Panc1 (cell line): ENCODE measurements around the gene CHST11. TPM values are rescaled to one million over a fixed set of nuclear protein-coding genes. Genes with fewer than 3 reads are reported as not detected.

ENCODE experiments used
- ATAC-seq: fragments of 200-7000 bp; cut with Tn5 transposase; 2 replicates; pipeline ENCODE4 v1.9.1; 2020; ENCODE audit warnings: mild to moderate bottlenecking, moderate library complexity
- BruUV-seq: library from RNA; stranded (reverse); fragments of 400-500 nt; replicated peaks from 2 replicates; lab custom pipeline; 2021; lab: Mats Ljungman, UMichigan
- CTCF ChIA-PET: fragments of 300-600 bp; sonication (Branson Sonifier 250); formaldehyde crosslinking; loops from one replicate; lab custom pipeline; 2022; ENCODE audit warnings: antibody characterized with exemption; lab: Charles Lee
- POLR2A ChIA-PET: fragments of 300-600 bp; sonication (Branson Sonifier 250); formaldehyde crosslinking; loops from one replicate; lab custom pipeline; 2022; ENCODE audit warnings: antibody characterized with exemption; lab: Charles Lee
- DNase-seq: peaks from one replicate; pipeline ENCODE4 v3.0.0-alpha.2; 2010; ENCODE audit warnings: low read depth, low spot score
- H3K27ac ChIP-seq: 2 replicates; pipeline ENCODE4 v1.5.1; 2011; ENCODE audit warnings: mild to moderate bottlenecking, low read length, inconsistent platforms
- H3K27me3 ChIP-seq: fragments of 200-500 bp; sonication (Bioruptor generic); 2 replicates; pipeline ENCODE4 v1.6.0; 2014; ENCODE audit warnings: low read length, inconsistent platforms; ENCODE audit not compliant: control insufficient read depth, insufficient read depth
- H3K36me3 ChIP-seq: fragments of 200-500 bp; sonication (Bioruptor generic); 2 replicates; pipeline ENCODE4 v1.5.1; 2014; ENCODE audit warnings: inconsistent platforms, mild to moderate bottlenecking, low read length, moderate library complexity; ENCODE audit not compliant: control insufficient read depth, insufficient read depth
- H3K4me1 ChIP-seq: 2 replicates; pipeline ENCODE4 v1.5.1; 2011; ENCODE audit warnings: inconsistent platforms, mild to moderate bottlenecking, low read length, moderate library complexity; ENCODE audit not compliant: control insufficient read depth, insufficient read depth
- H3K4me3 ChIP-seq, 2 experiments: 2 replicates each; pipeline ENCODE4 v1.5.1; 2011 to 2012; ENCODE audit warnings: low read depth in 2 of 2, low read length in 2 of 2, mild to moderate bottlenecking in 2 of 2, inconsistent platforms in 1 of 2, moderate library complexity in 1 of 2
- H3K9me3 ChIP-seq: fragments of 200-500 bp; sonication (Bioruptor generic); 2 replicates; pipeline ENCODE4 v1.5.1; 2014; ENCODE audit warnings: low read depth, mild to moderate bottlenecking, inconsistent platforms, low read length, moderate library complexity; ENCODE audit not compliant: control insufficient read depth, insufficient read depth
- CTCF ChIP-seq: fragments of 450-650 bp; IDR thresholded peaks from 2 replicates; pipeline ENCODE4 v1.5.1; 2017; ENCODE audit warnings: mild to moderate bottlenecking
- POLR2AphosphoS5 ChIP-seq: IDR thresholded peaks from 2 replicates; pipeline ENCODE4 v1.6.1; 2012; ENCODE audit warnings: mild to moderate bottlenecking, low read depth, low read length, moderate library complexity
- REST ChIP-seq, 2 experiments: IDR thresholded peaks; 2 replicates each; pipeline ENCODE4 v1.6.1; 2011 to 2012; ENCODE audit warnings: low read depth in 2 of 2, control low read depth in 1 of 2, low read length in 1 of 2, mild to moderate bottlenecking in 1 of 2, moderate library complexity in 1 of 2; ENCODE audit not compliant: insufficient read depth in 1 of 2
- SIN3A ChIP-seq: IDR thresholded peaks from 2 replicates; pipeline ENCODE4 v1.6.1; 2012; ENCODE audit warnings: low read depth, mild to moderate bottlenecking, low read length, moderate library complexity, borderline replicate concordance; ENCODE audit not compliant: insufficient read depth
- TCF7L2 ChIP-seq: IDR thresholded peaks from 2 replicates; pipeline ENCODE4 v1.6.1; 2011; ENCODE audit warnings: mild to moderate bottlenecking, low read depth, low read length, inconsistent platforms
- in situ Hi-C: cut with HindIII; loops from 2 replicates; pipeline ENCODE4 v1.10.0; 2016; ENCODE audit warnings: low sequenced_read_pairs, low pct_unique_long_range_greater_than_20kb
- intact Hi-C: fragments of 100-400 bp; cut with micrococcal nuclease; formaldehyde crosslinking; loops from one replicate; pipeline ENCODE4 v1.10.0; 2022; ENCODE audit not compliant: unreplicated experiment
- total RNA-seq: library from RNA; stranded (reverse); gene quantifications from one replicate; pipeline ENCODE4 v1.2.1, GENCODE V29; 2021; ENCODE audit not compliant: unreplicated experiment

Gene CHST11
- total RNA-seq, 1 experiment from 2014 or later = 11.4 TPM

- in situ Hi-C loops = no loop called here
- Histone ChIP-seq H3K27me3 (no peaks in the 10 kb centered on the region), H3K9me3 (no peaks in the 10 kb centered on the region), H3K4me1 (no peaks in the 10 kb centered on the region), H3K27ac (no peak overlapping the region), H3K4me3 (no peak overlapping the region), H3K36me3 (no peaks in the 10 kb centered on the region)
- DNase-seq (no peak), ATAC-seq (no peak)
- TF ChIP-seq TCF7L2 (no peak), REST (IDR thresholded peaks at IDR 0.05; ENCODE audit: insufficient read depth in 1 of 2, low read depth in 2 of 2, low read length in 1 of 2) (no peak), SIN3A (no peak), CTCF (no peak), POLR2AphosphoS5 (no peak)
- BruUV-seq = no TSS peak
- intact Hi-C loops = no loop called here
- POLR2A ChIA-PET = no interaction called here
- CTCF ChIA-PET = no interaction called here
Measured at GRCh38 chr12:104496336-104496735, 39.6 kb downstream of the CHST11 start.

GRCh38 chr12:104498211-104498801 is 41.6 kb downstream of the CHST11 start:
- ATAC-seq = no peak
- POLR2A ChIA-PET = no interaction called here
- no peak overlapping the region for H3K27ac ChIP-seq
- H3K27me3 ChIP-seq = no peaks in the 10 kb centered on the region
- CTCF ChIA-PET = no interaction called here
- H3K36me3 ChIP-seq = no peaks in the 10 kb centered on the region
- TF ChIP-seq POLR2AphosphoS5 = no peak
- no peak for TF ChIP-seq SIN3A
- TF ChIP-seq TCF7L2 = no peak
- TF ChIP-seq REST (IDR thresholded peaks at IDR 0.05; ENCODE audit: insufficient read depth in 1 of 2, low read depth in 2 of 2, low read length in 1 of 2) = no peak
- no peak for TF ChIP-seq CTCF
- intact Hi-C loops (no loop called here), in situ Hi-C loops (no loop called here)
- no peak for DNase-seq
- H3K4me1 ChIP-seq = no peaks in the 10 kb centered on the region; the same call in 1 of the 2 replicates
- no peak overlapping the region for H3K4me3 ChIP-seq
- BruUV-seq = no TSS peak
- no peaks in the 10 kb centered on the region for H3K9me3 ChIP-seq
